GM18858 (cell line): ENCODE results near the gene PLCG2.

Source experiments
- ATAC-seq: cut with Tn5 transposase; IDR thresholded peaks from one replicate; pipeline ENCODE4 v1.9.1; 2021; ENCODE audit not compliant: unreplicated experiment

PLCG2 gene

DNA sequence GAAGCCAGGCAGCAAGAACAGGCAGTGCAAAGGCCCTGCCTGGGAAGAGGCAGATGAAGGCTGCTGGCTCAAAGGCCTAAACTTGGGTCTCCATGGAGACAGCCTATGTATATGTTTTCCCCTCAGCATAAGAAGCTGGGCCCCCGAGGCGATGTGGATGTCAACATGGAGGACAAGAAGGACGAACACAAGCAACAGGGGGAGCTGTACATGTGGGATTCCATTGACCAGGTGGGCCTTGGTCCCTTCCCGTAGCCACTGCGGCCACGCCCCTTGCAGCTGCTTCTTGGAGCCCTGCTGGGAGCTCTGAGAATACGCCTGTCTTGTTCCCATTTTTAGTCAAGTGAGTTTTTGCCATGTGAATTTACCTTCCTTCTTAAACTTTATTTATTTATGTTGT is 126.2 kb downstream of the PLCG2 start:
- no peak for ATAC-seq

DNA sequence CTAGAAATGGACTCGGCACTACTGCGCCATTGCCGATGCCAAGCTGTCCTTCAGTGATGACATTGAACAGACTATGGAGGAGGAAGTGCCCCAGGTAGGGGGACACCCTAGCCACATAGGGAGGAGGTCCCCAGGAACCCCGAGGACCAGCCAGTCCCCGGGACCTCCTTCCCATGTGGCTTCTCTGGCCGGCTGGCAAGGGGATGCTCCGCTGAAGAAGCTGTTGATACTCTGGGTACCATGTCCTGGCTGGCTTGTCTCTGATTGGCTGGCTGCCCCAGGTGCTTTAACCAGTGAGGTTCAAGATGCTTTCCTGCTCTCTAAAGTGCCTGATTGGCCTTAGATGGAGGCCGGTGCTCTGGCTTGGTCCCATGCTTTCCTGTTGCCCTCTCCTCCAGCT is 128.6 kb downstream of the PLCG2 start:
- ATAC-seq, result no peak

DNA sequence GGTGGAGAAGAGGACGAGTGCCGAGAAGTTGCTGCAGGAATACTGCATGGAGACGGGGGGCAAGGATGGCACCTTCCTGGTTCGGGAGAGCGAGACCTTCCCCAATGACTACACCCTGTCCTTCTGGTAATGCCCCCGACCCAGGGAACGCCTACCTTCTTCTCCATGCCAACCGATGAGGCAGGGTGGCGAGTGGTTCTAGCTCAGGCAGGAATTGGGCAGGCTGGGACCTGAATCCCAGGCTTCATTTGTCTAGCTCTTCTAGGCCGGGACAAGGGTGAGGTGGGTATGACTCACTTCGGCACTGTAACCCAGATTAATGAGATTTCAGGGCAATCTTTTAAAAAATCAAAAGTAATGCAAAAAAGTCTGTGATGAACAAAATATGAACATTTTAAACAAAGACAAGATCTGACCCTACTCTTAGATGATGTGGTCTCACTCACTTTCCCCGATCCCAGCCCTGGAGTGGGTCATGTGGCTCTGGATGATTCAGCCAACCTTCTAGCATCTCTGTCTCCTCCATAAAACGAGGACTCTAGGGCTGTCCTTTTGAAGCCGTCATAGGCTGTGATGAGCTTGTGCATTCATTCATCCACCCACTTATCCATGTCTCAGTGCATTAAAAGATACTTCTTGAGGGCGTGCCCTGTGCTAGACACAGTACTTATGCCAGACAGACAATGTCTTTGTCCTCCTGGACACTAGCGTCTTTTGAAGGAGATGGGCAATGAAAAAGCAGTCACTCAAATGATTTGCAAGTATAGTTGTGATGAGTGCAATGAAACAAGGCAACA is 129.6 kb downstream of the PLCG2 start:
- ATAC-seq, result no peak

DNA sequence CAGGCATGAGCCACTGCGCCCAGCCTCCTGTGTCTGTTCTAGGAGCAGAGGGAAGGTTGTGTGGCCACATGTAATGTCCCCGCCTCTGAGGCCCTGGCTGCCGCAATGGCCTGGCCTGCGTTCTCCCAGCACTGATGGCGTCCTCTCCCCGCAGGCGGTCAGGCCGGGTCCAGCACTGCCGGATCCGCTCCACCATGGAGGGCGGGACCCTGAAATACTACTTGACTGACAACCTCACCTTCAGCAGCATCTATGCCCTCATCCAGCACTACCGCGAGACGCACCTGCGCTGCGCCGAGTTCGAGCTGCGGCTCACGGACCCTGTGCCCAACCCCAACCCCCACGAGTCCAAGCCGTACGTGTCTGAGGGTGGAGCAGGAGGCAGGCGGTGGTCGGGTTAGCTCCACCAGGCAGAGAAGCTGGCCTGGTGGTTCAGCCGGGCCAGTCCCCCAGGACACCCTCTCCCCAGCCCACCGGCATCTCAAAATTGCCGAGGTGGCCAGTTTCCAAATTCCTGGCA is 131.3 kb downstream of the PLCG2 start:
- no peak for ATAC-seq

DNA sequence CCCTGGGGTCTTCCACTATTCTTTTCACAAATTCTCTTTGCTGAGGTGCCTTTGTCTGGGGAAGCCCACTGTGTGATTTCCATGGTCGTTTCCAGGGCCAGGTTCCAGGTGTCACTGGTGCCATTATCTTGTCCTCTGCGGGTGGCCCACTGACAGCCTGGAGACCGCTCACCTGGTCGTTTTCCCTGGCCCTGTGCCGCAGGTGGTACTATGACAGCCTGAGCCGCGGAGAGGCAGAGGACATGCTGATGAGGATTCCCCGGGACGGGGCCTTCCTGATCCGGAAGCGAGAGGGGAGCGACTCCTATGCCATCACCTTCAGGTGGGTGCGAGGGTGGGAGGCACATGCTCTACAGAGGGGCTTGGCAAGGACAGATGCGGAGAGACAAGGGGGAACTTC is 133.3 kb downstream of the PLCG2 start:
- ATAC-seq, result no peak

DNA sequence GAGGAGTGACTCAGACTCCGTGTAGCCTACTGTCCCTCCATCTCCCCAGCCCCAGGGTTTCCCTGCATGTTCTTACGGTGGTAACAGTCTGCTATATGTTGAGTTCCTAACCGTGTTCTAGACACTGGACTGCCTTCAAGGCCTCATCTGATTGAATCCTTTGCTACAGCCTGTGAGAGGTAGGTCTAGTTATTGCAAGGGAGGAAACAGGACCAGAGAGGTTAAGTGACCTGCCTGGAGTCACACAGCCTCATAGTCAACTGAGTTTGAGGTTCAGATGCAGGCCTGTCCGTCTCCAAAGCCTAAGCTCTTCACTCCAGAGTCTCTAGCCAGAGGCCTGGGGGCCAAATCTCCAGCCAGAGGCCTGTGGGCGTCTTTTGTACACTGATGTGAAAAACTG is 134.1 kb downstream of the PLCG2 start:
- no peak for ATAC-seq

DNA sequence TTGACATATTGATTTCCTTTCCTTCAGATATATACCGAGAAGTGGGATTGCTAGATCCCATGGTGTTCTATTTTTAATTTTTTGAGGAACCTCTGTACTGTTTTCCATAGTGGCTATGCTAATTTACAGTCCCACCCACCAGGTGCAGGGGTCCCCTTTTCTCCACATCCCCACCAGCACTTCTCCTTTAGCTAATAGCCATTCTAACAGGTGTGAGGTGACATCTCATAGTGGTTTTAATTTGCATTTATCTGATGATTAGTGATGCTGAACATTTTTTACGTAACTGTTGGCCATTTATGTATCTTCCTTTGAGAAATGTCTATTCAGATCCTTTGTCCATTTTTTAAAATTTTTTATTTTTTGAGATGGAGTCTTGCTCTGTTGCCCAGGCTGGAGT is 138.3 kb downstream of the PLCG2 start:
- ATAC-seq, result no peak

DNA sequence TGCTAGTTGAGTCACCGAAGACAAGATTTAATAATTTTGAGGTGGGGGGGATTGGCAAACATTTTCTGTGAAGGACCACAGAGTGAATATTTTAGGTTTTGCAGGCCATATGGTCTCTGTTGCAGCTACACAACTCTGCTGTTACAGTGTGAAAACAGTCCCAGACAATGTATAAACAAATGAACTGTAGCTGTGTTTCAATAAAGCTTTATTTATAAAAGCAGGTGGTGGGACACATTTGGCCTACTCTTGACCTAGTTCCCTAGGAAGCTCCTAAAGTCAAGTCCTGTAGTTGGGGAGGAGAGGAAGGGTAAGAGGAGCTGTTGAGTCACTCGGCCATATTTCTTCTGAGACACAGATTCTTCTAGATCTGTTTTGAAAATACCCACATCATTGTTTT is 139.8 kb downstream of the PLCG2 start:
- ATAC-seq, result no peak

DNA sequence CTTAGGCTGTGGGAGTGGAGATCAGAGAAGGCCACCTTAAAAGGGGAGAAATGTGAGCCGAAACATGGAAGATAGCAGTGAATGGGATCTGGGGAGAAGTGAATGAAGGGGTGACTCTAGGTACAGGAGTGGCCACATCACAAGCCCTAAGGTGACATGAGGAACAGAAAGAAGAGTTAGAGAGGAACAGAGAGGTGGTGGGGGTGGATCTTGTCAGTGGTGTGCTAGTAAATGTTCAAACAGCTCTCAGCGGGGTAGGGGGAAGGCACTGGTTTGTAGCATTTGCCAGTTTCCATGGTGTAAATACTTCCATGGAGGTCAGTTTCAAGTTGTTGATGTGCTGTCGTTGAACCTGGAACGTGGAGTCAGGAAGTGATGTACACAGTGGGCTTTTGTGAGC is 141.4 kb downstream of the PLCG2 start:
- ATAC-seq, result no peak

DNA sequence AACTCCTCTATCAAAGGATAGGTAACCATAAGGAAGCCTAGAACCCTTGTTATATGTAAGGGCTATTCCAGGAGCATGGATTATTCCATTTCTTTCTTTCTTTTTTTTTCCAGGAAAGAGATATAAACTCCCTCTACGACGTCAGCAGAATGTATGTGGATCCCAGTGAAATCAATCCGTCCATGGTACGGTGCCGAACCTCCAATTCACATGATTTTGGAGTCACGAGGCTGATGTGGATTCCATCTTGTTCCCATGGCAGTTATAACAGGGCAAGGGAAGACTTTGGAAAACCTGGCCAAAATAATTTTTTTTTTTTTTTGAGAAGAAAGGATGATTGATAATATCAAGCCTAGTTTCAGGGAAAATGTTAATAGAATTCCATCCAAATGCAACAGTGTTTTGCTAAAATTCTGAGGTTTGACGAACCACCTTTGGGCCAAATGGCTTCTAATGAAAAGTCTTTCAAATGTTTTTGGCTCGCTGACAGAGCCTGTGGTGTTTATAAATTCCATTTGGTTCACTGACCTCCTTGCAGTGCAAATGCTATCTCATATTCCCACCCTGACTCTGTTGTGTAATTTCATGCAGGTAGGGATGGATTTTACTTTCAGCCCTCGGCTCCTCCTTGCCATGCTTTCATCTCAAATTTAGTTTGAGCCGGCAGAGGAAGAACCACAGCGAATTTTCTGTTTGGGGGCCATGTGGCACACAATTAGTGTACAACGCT is 142.2 kb downstream of the PLCG2 start:
- no peak for ATAC-seq

DNA sequence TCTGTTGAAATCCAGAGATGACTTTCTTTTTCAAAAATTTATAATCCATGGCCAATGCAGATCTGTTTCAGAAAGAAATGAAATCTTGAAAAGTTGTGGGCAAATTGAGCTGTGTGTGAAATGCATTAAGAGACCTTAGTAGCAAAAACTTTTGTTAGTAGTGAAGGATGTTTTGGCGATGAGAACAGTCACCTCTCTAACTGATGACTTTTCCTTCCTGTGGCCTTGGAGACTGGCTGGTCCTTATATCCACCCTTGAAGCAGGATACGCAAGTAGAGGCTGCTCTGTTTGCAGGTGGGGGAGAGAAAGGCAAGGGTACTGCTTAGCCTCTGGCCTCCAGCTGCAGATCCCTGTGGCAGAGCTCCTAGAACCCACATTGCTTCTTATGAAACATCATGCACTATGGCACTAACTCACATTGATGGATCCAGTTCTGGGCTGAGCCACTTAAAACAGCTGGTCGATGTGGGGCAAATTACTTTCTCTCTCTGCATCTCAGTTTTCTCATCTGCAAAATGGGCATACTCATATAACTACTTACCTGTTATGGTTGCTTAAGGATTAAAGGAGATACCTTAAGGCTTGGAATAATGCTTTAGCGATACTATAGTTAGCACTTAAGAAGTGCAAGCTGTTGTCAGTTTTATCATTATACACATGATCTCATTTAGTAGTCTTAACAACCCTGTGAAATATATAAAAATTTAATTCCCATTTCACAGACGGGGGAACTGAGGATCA is 142.9 kb downstream of the PLCG2 start:
- no peak for ATAC-seq

DNA sequence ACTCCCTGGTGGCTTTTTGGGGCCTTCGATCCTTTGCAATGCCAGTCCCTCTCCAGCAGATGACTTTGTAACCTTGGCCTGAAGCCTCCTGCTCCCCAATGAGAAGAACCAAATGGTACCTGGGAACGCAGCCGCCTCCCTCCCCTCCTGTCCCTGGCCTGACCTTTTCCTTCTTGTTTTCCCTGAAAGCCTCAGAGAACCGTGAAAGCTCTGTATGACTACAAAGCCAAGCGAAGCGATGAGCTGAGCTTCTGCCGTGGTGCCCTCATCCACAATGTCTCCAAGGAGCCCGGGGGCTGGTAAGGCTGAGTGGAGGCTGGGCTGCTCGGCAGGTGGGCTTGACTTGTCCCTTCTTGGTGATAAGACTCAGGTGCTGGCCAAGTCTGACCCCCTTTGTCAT is 144.2 kb downstream of the PLCG2 start:
- ATAC-seq, result no peak

DNA sequence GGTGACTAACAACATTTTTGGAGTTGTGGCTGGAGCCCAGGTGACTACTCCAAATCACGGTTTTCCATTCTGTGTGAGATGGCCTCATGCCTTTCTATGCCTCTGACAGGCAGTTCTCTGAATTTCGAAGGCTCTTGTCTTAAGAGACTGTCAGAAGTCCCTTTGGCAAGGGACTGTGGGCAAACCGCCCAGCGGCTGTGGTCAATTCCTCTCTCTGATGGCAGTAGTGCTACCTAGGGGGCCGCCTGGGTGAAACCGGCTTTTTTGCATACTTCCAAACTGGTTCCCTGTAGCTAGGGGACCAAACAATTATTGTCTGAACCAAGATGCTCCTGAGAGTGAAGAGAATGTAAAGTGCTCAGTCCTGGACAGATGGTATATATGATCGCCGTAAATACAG is 145.9 kb downstream of the PLCG2 start:
- no peak for ATAC-seq

DNA sequence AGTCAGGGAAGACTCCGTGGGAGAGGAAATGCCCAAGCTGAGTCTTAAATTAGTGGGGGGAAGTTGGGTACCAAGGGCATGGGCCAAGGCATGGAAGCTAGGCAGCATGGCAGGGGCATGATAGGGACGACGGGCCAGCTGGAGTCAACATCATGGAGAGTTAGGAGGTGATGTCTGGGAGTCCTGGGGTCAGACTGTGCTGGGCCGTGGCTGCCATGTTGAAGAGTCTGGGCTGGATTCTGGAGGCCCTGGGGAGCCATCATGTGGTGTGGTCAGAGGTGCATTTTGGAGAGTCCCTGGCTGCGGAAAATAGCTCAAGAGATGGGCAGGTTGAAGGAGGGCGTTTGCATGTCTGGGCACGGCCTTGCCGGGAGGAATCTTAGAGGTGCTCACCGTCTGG is 146.9 kb downstream of the PLCG2 start:
- no peak for ATAC-seq

DNA sequence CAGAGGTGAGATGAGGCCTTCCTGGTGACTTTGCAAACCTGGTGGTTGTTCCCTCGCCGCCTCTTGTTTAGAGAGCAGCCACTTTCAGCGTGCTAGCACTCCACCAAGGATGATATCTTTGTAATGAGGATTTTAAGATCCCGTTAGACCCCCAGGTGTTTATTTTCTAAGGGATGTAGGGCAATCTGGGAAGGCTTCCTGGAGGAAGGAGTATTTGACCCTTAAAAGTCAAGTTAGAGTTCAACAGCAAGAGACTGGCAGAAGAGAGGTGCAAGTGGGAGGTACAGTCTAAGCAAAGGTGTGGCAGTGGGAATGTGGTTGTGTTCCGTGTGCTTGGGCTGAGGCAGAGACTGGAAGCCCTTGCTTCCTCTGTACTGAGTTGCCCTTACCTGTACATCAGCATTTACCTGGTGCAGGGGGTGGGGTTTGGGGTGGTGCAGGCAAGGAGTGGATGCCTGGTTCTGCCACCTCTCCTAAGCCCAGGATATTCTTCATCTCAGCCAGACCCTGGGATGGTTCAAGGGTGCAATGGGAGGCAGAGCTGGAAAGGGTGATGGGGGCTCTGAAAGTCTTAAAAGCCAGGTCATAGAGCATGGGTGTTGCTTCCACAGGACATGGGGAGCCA is 148.6 kb downstream of the PLCG2 start:
- no peak for ATAC-seq

DNA sequence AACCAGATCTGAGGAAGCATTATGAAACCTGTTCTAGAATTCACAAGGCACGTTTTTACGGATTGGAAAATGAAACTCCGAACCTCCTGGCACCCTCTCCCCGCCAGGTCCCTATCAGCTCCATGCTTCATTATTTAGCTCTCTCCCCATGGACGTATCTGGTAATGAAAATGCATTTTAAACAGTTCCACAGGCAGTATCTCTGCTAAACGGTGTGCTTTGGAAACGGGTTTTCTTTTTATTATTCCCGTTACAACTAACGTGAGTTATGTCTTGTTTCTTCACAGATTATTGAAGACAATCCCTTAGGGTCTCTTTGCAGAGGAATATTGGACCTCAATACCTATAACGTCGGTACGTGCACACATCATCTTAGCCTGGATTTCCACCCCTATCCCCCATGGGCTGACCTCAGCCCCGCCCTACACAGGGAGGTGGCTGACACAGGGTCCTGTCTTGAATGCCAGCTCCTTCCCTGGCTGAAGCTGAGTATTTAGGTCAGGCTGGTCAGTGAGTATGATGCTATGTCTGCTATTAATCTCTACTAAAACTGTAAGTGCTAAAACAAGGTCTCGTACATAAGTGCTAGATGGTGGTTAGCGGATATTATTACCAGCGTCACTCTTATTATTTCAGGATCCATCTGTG is 149.3 kb downstream of the PLCG2 start:
- no peak for ATAC-seq

DNA sequence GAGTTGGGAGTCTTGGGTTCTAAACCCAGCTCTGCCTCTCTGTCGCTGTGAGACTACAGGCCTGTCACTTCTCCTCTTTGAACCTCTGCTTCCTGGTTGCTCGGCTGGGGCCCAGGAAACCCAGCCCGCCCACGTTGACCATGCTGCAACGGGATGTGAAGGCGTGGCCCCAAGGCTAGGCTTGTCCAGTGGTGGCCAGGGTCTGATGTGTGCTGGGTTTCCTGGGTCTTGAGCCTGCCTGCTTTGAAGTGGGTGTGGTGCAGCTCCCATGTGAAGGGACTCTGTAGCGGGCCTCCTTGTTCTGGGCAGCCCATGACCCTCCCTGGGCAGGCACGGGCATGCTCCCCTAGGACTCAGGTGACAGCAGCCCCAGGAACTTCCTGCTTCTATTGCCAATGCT is 149.9 kb downstream of the PLCG2 start:
- no peak for ATAC-seq

DNA sequence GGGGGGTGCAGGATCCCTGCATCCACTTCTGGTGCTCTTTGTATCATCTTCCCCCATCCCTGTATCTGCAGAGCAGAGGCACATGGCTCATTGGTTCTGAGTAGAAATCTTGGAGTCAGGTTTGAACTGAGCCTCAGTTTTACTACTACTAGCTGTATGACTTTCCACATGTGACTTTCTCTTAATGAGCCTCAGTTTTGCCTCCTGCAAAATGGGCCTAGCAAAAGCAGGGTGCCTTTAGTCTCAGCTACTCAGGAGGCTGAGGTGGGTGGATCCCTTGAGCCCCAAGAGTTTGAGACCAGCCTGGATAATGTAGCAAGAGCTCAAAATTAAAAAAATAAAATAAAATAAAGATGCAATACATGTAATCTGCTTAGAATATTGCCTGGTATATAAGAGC is 150.8 kb downstream of the PLCG2 start:
- no peak for ATAC-seq

DNA sequence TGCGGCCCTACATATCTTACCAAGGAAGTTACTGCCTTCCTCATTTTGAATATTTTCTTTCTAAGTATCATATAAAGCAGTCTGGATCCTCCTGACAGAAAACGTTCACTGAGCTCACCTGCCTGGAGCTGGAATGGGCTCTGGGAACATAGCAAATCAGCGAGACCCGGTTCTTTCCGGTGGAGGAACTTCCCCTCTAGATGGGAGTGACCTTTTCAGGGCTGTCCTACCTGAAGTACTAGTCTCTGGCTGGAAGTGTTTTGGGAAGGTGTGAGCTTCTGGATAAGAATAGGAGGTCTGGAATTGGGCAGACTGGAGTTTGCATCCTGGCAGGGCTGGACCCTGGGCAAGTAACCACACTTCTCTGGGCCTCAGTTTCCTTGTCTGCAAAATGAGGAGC is 152.8 kb downstream of the PLCG2 start:
- no peak for ATAC-seq

DNA sequence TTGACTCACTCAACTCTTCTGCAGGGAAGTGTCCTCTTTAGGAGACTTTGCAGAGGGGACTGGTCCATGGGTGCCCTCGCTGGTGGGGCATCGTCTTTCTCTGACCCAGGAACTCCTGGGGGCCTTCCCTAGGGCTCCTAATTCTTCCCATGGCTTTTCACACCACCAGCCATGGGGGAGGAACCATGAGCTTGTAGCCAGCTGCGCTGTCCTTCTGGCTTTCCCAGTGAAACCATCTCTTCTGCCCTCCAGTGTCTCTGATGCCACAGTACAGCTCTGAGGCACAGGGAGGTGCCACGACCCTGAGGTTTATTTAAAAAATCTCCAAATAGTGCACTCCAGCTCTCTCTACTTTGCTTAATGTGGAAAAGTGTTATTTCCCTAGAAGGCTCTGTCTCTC is 153.6 kb downstream of the PLCG2 start:
- ATAC-seq, result no peak

DNA sequence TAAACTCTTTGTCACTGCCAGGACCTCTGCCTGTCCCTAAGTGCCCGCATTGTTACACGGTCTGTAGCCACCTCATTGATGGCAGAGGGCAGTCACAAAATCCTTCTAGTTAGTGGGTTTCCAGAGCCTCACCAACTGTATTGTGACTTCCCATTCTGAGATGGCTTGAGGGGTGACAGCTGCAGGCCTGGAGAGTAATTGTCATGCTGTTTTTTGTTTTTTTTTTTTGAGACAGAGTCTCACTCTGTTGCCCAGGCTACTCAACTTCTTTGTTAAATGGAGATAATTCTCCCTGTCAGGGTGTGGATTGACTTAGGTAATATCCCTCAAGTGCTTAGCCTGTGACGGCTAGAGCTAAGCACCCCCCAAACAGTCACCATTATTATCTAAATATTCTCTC is 154.3 kb downstream of the PLCG2 start:
- ATAC-seq, result no peak
